Lower leg skin (tissue), 4 donors: ENCODE data around the gene GSG1L. TPM values are rescaled to one million over a fixed set of nuclear protein-coding genes. Genes with fewer than 3 reads are reported as not detected.

Experiments
- DNase-seq, 2 donors: peaks; one replicate each; pipeline ENCODE4 v3.0.0-alpha.2; 2019; ENCODE audit warnings: low spot score in 2 of 2
- H3K4me3 ChIP-seq: fragments of 200-600 bp; sonication (generic); 2 replicates; pipeline ENCODE4 v1.5.1; 2017; ENCODE audit warnings: mild to moderate bottlenecking, low read depth; ENCODE audit not compliant: poor library complexity, severe bottlenecking
- CTCF ChIP-seq, 3 donors: fragments of 450-650 bp; IDR thresholded peaks; one replicate each; pipeline ENCODE4 v1.5.1; 2016; ENCODE audit warnings: antibody characterized with exemption in 3 of 3, mild to moderate bottlenecking in 3 of 3, moderate library complexity in 2 of 3
- POLR2A ChIP-seq, 2 donors: fragments of 450-650 bp; IDR thresholded peaks; one replicate each; pipeline ENCODE4 v1.6.1; 2016 to 2017; ENCODE audit warnings: antibody characterized with exemption in 2 of 2, mild to moderate bottlenecking in 1 of 2, moderate library complexity in 1 of 2
- WGBS, 2 donors: methylation state at CpG; one replicate each; pipeline ENCODE4 v1.1.5; 2018; 5-methylcytosine and 5-hydroxymethylcytosine counted together
- intact Hi-C: fragments of 100-400 bp; cut with DNase I; formaldehyde crosslinking; loops from one replicate; pipeline ENCODE4 v1.15.0; 2023; ENCODE audit warnings: low total_unique reads
- total RNA-seq, 4 donors: library from RNA; depleted of rRNA; stranded (reverse); fragments of >200 nt; gene quantifications; one replicate each; pipeline ENCODE4 v1.1.0, GENCODE V29; 2016

The GSG1L gene
- total RNA-seq, 4 donors from 2014 or later = 0.49 to 1.1 (median 0.59) TPM; not detected in 1

GRCh38 chr16:27870116-27870798, 193.3 kb downstream of the GSG1L start:
- DNase-seq = no peak
- WGBS, 2 donors = 59 to 62% methylated on average over 4 of the region's 4 CpGs
- TF ChIP-seq POLR2A (IDR thresholded peaks at IDR 0.05) = no peak
- TF ChIP-seq CTCF (IDR thresholded peaks at IDR 0.05) = no peak
- intact Hi-C loops = no loop called here
- no peak overlapping the region for H3K4me3 ChIP-seq

- no peak overlapping the region for H3K4me3 ChIP-seq
- DNase-seq = no peak
- 96 to 97% methylated on average over 1 of the region's 1 CpG for WGBS, 2 donors
- no peak for TF ChIP-seq CTCF (IDR thresholded peaks at IDR 0.05)
- no peak for TF ChIP-seq POLR2A (IDR thresholded peaks at IDR 0.05)
- intact Hi-C loops = no loop called here
Observed at GRCh38 chr16:27869411-27869810, 194.1 kb downstream of the GSG1L start.

GRCh38 chr16:27868180-27868579, 195.3 kb downstream of the GSG1L start:
- H3K4me3 ChIP-seq = no peak overlapping the region
- intact Hi-C loops = no loop called here
- 83% methylated on average over 7 of the region's 7 CpGs for WGBS, 2 donors
- TF ChIP-seq POLR2A (IDR thresholded peaks at IDR 0.05) (no peak), CTCF (IDR thresholded peaks at IDR 0.05) (no peak)
- no peak for DNase-seq

- no peak for TF ChIP-seq CTCF (IDR thresholded peaks at IDR 0.05)
- no peak for TF ChIP-seq POLR2A (IDR thresholded peaks at IDR 0.05)
- no peak overlapping the region for H3K4me3 ChIP-seq
- WGBS, 2 donors = 35 to 43% methylated on average over 16 to 19 of the region's 19 CpGs
- intact Hi-C loops = no loop called here
- DNase-seq = peak in 1 of 2 donors; percentile 15
Observed at GRCh38 chr16:27867122-27868110, 196.1 kb downstream of the GSG1L start.

- H3K4me3 ChIP-seq = no peak overlapping the region
- TF ChIP-seq POLR2A (IDR thresholded peaks at IDR 0.05) (no peak), CTCF (IDR thresholded peaks at IDR 0.05) (no peak)
- intact Hi-C loops = no loop called here
- WGBS, 2 donors = 68 to 83% methylated on average over 1 of the region's 1 CpG
- no peak for DNase-seq
Observed at GRCh38 chr16:27863377-27863776, 200.1 kb downstream of the GSG1L start.
